SW 1271 (cell line): ENCODE measurements around the gene CACNA1C.
"Not testable (repeated sequence)": the region's sequence is repeated elsewhere in the genome, so short reads cannot be mapped to it uniquely, and the experiment has no call there.

ENCODE experiments used
- DNase-seq, 2 experiments: peaks; one replicate each; lab custom pipeline; 2025; lab: John Stamatoyannopoulos, UW

Gene CACNA1C

GRCh38 chr12:2488131-2488530 lies 435.3 kb downstream of the CACNA1C start:
- no peak for DNase-seq

- no peak for DNase-seq
Observed at GRCh38 chr12:2488596-2488995, 435.8 kb downstream of the CACNA1C start.

DNA sequence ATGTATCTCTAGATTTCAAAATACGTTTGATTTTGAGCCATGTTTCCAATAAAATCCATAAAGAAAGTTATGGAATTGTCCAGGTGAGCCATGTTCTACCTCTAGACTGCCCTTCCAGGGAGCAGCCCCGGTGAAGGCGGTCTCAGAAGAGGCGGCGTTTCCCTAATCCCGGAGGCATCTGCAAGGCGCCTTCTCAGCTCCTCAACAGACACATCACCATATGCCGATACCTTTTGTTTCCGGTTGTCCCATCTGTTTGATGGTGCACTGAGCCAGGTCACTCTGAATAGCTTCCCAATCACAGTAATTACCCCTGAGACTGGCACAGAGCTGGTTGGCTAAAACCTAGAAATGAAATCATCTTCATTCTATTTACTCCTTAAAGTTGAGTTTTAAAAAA lies 436.5 kb downstream of the CACNA1C start:
- DNase-seq, result no peak

GRCh38 chr12:2490831-2491230 lies 438.0 kb downstream of the CACNA1C start:
- no peak for DNase-seq

DNA sequence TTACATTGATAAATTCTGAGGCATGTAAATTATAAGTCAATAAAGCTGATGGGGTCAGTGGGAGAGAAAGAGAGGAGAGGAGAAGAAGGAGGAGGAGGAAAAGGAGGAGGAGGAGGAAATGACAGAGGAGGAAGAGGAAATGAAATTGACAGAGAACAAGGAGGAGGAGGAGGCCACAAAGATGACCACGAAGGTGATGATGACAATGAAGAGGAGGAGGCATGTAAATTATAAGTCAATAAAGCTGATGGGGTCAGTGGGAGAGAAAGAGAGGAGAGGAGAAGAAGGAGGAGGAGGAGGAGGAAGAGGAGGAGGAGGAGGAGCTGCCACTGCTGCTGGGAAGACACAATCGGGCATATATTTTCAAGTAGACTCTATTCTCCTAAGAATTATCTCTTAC lies 438.6 kb downstream of the CACNA1C start:
- DNase-seq, result not testable (repeated sequence)

- no peak for DNase-seq
Observed at GRCh38 chr12:2492236-2492635, 439.4 kb downstream of the CACNA1C start.

DNA sequence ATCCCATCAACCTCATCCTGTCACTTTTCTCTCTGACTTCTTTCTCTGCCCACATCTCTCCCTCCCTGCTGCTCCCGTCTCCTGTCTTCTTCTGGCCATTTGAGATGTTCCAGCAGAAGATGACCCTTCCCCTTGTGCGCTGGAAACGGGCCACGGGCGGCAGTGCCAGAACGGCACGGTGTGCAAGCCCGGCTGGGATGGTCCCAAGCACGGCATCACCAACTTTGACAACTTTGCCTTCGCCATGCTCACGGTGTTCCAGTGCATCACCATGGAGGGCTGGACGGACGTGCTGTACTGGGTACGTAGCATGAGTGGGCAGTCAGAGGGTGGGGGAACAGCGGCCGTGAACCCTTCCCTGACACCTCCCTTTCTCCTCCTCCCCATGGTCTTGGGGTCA lies 440.3 kb downstream of the CACNA1C start:
- DNase-seq, result no peak

DNA sequence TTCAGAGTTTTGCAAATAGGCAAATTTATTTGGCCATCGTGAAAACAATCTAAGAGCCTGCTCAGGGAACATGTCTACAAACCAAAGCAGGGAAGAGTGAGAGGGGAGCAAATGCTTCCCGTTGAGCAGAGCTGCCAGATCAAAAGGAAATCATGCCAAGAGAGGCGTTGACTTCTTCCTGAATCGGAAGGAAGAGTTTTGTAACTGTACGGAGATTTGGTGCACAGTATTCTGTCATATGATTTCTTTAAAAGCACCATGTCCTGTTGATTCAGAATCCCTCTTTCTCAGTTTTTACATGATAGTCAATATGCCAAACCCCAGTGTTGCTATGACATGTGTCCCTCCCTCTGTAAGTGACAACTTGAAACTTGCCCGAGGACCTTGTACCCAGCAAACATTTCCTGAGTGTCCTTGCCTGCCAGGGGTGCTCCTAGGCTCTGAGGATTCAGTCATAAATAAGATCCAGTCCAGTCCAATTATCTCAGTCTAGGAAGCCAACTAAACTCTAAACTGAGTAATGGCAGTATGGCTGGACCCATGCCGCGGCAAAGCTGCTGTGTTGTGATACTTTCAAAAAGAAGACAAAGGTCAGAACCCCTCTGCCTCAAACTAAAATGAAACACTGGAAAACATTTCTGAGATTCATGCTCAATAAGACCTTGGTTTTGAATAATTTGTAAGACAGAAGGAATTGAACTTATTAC lies 441.9 kb downstream of the CACNA1C start:
- DNase-seq, result no peak

DNA sequence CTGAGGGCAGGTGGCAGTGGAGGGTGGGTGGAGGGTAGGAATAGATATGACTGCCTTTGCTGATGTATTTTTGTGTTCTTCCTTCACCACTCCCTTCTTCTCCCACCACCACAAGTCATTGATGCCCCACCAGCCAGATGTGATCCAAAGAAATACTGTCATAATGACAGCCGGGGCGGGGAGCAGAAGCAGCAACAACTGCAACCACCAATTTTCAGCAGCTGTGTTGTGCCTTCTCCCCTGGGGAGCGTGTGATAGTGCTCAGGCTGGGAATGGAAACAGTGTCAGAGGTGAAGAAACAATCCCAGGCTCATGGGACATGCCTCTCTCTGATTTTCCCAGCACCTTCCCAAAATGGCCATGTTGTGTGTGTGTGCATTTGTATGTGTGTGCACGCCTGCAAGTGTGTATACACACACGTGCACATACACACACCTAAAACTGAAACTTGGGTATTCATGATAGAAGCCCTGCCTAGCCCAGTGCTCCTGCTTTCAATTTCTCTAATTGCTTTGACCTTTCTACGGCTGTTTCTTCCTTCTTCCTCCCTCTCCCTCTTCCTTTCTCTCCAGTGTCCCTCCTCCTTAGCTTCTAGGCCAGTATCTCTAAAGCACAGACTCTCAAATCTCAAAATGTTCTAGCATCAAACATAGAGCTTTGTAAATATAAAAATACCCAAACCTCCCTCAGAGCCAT lies 442.8 kb downstream of the CACNA1C start:
- no peak for DNase-seq

- no peak for DNase-seq
Observed at GRCh38 chr12:2498964-2499500, 446.2 kb downstream of the CACNA1C start.

DNA sequence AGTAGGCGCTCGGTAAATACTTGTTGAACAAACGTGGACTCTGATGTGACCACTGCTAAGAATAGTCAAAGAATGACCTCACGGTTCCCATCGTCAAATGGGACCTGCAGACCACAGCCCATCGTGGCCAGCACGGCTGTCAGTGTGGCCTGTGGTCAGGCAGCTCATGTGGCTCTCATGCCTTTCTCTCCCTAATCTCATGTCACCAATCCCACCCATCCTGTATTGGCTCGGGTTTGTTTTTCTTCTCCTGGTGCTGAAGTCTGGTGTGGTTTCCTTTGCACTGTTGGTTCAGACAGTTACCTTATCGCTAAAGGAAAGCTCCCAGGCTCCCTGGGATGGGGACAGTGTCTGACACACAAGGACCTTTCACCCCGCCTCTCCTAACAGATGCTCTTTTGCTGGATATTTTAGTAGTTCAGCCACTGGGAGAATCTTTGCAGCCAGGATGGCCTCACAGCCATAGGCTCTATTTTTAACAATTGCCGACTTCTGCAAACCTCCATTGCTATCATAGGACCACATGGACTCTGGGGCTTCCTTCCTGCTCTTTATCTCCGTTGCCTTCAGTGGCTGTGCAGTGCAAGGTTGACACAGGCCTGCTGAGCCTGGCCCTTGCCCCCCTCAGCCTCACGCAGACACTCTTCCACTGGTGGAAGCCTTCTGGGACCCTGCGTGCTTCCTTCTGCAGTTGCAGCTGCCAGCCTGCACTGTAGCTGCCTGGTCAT lies 448.8 kb downstream of the CACNA1C start:
- DNase-seq, result no peak

DNA sequence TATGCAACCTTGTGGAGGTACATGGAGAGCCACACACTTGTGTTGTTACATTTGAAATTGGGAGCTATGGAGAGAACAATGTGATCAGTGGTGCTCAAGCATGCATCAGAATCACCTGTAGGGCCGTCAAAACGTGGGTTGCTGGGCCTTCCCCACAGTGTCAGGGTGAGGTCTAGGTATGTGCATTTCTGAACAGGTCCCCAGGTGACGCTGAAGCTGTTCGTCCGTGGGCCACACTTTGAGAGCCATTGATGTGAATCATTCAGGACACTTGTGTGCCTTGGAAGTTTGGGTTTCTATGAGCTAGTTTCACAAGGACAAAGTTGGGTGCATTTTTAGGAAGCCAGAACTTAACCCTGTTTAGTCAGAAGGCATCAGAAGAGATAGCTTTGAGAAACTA lies 450.2 kb downstream of the CACNA1C start:
- DNase-seq, result no peak

GRCh38 chr12:2503762-2504161 lies 451.0 kb downstream of the CACNA1C start:
- no peak for DNase-seq

- no peak for DNase-seq
Observed at GRCh38 chr12:2504577-2504976, 451.8 kb downstream of the CACNA1C start.

- DNase-seq, result no peak
Observed at GRCh38 chr12:2507814-2508213, 455.0 kb downstream of the CACNA1C start.

DNA sequence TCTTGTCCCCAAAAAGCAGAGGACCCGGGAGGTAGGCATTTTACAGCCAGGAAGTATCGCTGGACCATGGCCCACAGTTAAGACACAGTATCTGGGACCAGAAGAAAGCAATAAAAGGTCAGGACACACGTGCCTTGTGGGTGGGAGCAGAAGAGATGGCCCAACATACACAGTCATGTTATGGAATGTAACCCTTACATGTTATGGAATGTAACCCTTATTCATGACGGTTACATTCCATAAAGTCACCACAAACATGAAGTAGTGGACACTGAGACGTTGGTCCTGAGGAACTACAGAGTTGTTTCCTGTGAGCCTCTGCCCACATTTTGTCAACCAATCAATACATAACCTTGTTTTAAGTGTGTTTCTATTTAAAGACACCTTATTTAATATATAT lies 456.4 kb downstream of the CACNA1C start:
- DNase-seq, result no peak

- no peak for DNase-seq
Observed at GRCh38 chr12:2510045-2510444, 457.3 kb downstream of the CACNA1C start.

- DNase-seq, result no peak
Observed at GRCh38 chr12:2513141-2514037, 460.6 kb downstream of the CACNA1C start.

GRCh38 chr12:2514038-2514340 lies 461.2 kb downstream of the CACNA1C start:
- DNase-seq, result no peak

DNA sequence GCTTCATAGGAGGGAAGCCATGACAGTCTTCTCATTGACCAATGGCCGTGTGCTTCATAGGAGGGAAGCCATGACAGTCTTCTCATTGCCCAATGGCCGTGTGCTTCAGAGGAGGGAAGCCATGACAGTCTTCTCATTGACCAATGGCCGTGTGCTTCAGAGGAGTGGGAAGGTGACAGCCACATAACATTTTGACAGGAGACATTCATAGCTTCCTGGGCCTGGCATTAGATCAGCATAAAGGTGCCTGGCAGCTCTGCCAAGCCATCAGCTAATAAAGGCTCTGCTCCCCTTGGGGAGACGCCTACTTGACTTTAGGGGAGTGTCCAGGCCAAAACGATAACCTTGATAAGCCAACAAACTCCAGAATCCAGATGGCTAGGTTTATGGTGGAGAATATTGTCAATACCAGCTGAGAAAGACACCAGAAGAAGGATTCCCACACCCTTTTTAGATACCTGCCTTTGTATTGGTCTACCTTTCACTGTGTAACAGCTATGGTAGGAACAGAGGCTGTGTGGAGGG lies 468.0 kb downstream of the CACNA1C start:
- no peak for DNase-seq

DNA sequence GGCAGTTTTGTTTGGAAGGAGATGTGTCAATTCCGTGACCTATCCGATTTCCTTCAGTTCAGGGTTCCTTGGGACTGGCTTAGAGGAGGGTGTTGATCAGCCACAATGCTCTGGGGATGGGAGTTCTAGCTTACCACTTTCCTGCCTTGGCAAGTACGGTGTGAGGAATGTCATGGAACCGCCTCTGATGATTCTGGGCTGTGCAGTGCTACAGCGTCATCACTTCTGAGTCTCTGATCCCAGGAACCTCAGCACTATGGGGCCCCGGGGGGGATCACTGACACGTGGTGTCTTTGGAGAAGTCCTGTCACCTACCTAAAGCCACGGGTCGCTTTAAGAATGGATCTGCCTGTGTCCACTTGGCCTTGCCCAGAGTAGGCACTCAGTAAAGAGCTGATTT lies 470.5 kb downstream of the CACNA1C start:
- DNase-seq, result no peak

DNA sequence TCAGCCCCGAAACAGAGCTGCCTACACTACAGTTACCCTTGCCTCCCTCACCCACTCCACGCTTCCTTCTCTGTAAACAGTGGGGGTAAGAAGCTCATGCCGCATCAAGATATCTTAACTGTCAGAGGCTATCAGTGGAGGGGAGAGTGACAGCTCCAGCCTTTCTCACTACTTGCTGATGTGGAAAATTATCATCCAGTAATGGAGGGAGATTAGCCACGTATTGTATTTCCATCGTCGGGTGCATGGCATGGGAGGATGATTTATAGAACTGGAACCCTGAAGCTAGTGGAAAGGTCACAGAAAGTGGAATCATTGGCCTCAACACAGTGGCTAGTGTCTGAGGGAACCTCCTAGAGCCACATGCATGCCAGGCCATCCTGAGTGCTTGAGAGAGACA lies 471.1 kb downstream of the CACNA1C start:
- DNase-seq, result no peak
